GM13976 (cell line): ENCODE results near the gene CNGA2.
"Not testable (repeated sequence)": the region's sequence is repeated elsewhere in the genome, so short reads cannot be mapped to it uniquely, and the experiment has no call there.

Experiments used
- DNase-seq: peaks from one replicate; pipeline ENCODE4 v3.0.0; 2012; ENCODE audit warnings: low spot score
- in situ Hi-C: fragments of 300-500 bp; cut with MboI; formaldehyde crosslinking; loops from one replicate; pipeline ENCODE4 v1.12.0; 2022; ENCODE audit warnings: low sequenced_read_pairs, mixed read lengths, inconsistent platforms; ENCODE audit not compliant: unreplicated experiment
- TF ChIP-seq, protein P1 (sequence below): IDR thresholded peaks from 2 replicates; pipeline ENCODE4 v1.5.1; 2012; ENCODE audit warnings: borderline replicate concordance, mild to moderate bottlenecking; ENCODE audit not compliant: insufficient read depth; ENCODE audit errors: extremely low read depth, missing control alignments, control extremely low read depth

CNGA2 gene

DNA sequence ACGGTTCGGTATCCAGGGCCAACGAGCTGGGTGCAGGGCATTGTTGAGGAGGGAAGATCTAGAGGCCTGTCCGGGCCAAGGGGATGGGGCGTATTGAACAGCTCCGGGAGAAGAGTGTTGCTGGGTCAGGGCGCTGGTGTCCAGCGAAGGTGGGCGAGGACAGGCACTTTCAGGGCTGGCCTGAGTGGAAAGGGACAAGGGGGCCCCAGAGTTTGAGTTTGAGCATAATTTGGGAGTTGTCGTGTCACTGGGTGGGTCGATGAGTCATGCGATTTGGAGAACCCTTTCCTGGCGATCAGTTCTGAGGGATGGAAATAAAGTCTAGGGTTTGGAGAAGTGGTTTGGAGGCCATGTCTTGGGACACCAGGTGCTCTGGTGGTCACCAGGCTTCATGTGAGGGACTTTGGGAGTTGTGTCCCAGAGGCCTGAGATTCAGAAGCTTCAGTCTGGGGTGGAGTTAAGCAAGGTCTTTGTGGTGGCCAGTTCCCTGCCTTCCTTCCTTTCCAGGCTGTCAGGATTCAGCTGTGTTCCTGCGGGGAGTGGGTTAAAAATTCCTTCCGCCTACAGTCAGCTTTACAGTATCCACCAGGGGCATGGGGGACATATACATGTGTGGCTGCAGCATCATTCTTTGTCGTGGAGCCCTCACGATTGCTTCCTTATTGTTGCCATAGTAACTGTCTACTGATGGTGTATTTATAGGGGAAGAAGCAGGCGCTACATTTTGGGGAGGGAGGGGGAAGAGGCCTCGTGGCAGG lies 38.8 kb upstream of the CNGA2 start:
- in situ Hi-C loops: no loop called here
- DNase-seq: no peak
- TF ChIP-seq, protein P1, sequence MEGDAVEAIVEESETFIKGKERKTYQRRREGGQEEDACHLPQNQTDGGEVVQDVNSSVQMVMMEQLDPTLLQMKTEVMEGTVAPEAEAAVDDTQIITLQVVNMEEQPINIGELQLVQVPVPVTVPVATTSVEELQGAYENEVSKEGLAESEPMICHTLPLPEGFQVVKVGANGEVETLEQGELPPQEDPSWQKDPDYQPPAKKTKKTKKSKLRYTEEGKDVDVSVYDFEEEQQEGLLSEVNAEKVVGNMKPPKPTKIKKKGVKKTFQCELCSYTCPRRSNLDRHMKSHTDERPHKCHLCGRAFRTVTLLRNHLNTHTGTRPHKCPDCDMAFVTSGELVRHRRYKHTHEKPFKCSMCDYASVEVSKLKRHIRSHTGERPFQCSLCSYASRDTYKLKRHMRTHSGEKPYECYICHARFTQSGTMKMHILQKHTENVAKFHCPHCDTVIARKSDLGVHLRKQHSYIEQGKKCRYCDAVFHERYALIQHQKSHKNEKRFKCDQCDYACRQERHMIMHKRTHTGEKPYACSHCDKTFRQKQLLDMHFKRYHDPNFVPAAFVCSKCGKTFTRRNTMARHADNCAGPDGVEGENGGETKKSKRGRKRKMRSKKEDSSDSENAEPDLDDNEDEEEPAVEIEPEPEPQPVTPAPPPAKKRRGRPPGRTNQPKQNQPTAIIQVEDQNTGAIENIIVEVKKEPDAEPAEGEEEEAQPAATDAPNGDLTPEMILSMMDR: no peak

DNA sequence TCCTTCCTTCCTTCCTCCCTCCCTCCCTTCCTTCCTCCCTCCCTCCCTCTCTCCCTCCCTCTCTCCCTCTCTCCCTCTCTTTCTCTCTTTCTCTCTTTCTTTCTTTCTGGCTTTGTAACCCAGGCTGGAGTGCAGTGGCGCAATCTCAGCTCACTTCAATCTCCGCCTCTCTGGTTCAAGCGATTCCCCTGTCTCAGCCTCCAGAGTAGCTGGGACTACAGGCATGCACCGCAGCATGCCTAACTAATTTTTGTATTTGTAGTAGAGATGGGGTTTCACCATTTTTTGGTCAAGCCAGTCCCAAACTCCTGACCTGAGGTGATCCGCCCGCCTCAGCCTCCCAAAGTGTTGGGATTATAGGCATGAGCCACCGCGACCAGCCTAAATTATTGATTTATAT lies 37.5 kb upstream of the CNGA2 start:
- in situ Hi-C loops, DNase-seq: not testable (repeated sequence)

DNA sequence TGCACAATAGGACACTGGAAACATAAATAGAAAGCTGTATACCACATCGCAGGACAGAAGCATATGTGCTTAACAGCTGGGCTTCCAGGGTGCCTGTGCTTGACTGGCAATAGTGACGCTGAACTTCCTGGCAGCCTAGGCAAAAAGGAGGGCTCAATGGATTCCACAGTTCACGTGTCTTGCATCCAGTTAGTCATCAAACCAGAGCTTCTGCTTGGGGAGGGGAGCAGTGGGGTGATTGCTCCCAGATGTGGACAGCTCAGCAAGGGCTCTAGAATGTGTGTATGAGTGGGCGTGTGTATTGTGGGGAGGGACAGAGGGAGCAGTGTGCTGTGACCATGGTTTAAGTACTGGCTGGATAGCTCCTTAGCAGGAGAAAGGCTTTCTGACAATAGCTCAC lies 37.0 kb upstream of the CNGA2 start:
- in situ Hi-C loops: no loop called here
- DNase-seq: no peak
- TF ChIP-seq, protein P1: no peak

DNA sequence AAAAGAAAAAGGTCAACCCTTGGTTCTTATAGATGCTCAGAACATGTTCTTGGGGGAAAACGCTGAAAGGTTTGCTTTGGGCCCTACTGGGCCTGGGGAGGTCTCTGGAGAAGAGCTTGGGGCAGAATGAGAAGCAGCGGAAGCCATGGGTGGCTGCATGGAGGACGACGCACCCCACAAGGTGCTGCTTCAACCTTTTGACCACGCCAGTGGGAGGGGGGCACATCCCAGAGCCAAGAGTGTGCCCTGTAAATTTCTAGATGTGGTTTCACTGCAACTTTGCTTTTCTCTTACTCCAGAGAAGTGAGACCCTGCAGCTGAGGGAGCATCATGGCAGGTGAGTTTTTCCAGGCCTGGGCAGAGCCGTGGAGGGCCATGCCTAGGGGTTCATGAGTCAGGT lies 36.1 kb upstream of the CNGA2 start:
- TF ChIP-seq, protein P1: no peak
- DNase-seq: no peak
- in situ Hi-C loops: no loop called here

DNA sequence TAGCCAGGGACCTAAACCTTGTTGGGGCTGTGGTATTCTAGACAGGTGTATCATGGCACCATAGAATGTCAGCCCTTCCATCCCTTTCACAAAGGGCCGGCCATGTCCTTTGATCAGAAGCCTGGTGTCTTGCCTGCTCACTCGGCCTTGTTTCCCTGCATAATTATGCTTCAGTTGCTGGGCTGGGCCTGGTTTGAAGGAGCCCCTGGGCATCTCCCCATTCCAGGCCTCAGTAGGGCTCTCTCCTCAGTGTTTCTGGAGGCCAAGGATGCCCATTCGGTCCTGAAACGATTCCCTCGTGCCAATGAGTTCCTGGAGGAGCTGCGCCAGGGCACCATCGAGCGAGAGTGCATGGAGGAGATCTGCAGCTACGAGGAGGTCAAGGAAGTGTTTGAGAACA lies 34.8 kb upstream of the CNGA2 start:
- in situ Hi-C loops: no loop called here

DNA sequence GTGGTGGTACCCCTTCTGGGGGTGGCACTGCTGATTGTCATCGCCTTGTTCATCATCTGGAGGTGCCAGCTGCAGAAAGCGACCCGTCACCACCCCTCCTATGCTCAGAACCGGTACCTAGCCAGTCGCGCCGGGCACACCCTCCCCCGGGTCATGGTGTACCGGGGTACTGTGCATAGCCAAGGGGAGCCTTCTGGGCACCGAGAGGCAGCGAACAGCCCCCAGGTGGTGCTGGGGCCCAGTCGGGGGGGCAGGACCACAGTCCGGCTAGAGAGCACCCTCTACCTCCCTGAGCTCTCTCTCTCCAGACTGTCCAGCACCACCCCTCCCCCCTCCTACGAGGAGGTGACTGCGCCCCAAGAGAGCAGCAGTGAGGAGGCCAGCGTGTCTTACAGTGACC lies 34.0 kb upstream of the CNGA2 start:
- TF ChIP-seq, protein P1: no peak
- DNase-seq: no peak
- in situ Hi-C loops: no loop called here

More for the DNA sequence above, 34.8 kb upstream of the CNGA2 start:
- TF ChIP-seq, protein P1: no peak
- DNase-seq: no peak

DNA sequence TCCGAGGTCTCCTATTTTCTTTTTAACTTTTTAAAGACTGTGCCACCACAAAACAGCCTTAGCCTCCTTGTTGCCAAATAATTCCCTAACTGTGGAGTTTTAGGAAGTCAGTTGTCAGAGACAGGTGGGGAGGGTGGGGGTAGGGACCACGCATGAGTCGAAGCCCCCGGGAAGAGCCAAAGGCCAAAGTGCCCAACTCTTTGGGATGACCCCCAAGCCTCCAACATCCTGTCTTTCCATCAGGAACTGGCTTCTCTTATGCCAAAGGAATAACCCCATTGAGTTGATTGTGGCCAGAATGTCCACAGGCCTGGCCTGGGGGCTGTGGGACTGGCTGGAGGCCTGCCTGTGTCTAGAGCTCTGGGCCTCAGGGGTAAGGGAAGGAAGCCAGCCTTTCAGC lies 33.5 kb upstream of the CNGA2 start:
- no peak for DNase-seq
- TF ChIP-seq, protein P1: no peak
- in situ Hi-C loops: no loop called here
